Thymus (tissue), 11 donors: Measurements from ENCODE around the gene MYH7B. TPM values are rescaled to one million over a fixed set of nuclear protein-coding genes. Genes with fewer than 3 reads are reported as not detected.

Experiments used
- DNase-seq, 9 donors: peaks; one replicate each; pipeline ENCODE4 v3.0.0-alpha.2; 2013; ENCODE audit warnings: low spot score in 9 of 9, low read depth in 6 of 9, missing footprints in 1 of 9
- H3K27ac ChIP-seq, 2 donors: one replicate each; pipeline ENCODE4 v1.5.1; 2013; ENCODE audit warnings: control low read depth in 1 of 2, low read depth in 1 of 2, low read length in 1 of 2, mild to moderate bottlenecking in 1 of 2, moderate library complexity in 1 of 2
- H3K27me3 ChIP-seq, 2 donors: one replicate each; pipeline ENCODE4 v1.5.1; 2013; ENCODE audit warnings: low read length in 1 of 2; ENCODE audit not compliant: control insufficient read depth in 2 of 2, insufficient read depth in 1 of 2
- H3K36me3 ChIP-seq, 2 donors: one replicate each; pipeline ENCODE4 v1.5.1; 2013; ENCODE audit warnings: low read length in 1 of 2, mild to moderate bottlenecking in 1 of 2, moderate library complexity in 1 of 2; ENCODE audit not compliant: control insufficient read depth in 2 of 2, insufficient read depth in 2 of 2
- H3K4me1 ChIP-seq, 2 donors: one replicate each; pipeline ENCODE4 v1.5.1; 2013; ENCODE audit warnings: low read length in 2 of 2; ENCODE audit not compliant: control insufficient read depth in 2 of 2, insufficient read depth in 2 of 2
- H3K4me3 ChIP-seq, 2 donors: one replicate each; pipeline ENCODE4 v1.5.1; 2013; ENCODE audit warnings: low read length in 2 of 2, control low read depth in 1 of 2, mild to moderate bottlenecking in 1 of 2
- H3K9me3 ChIP-seq, 2 donors: one replicate each; pipeline ENCODE4 v1.5.1; 2013; ENCODE audit warnings: low read length in 1 of 2, mild to moderate bottlenecking in 1 of 2; ENCODE audit not compliant: control insufficient read depth in 2 of 2, insufficient read depth in 1 of 2
- WGBS: extraction: QIAGEN DNeasy Blood & Tissue Kit; methylation state at CpG from one replicate; pipeline ENCODE4 v1.1.7; 2013; 5-methylcytosine and 5-hydroxymethylcytosine counted together
- polyA plus RNA-seq: library from polyadenylated mRNA; stranded (reverse); fragments of 200-250 nt; gene quantifications from one replicate; pipeline ENCODE4 v1.2.3, GENCODE V29; 2013
- total RNA-seq: library from RNA; stranded (reverse); fragments of 120-200 nt; gene quantifications from one replicate; pipeline ENCODE4 v1.2.4, GENCODE V29; 2013
- donor health status: healthy.

The MYH7B gene
- total and polyA plus RNA-seq, 2 donors: 0.09 to 1.8 TPM

DNA sequence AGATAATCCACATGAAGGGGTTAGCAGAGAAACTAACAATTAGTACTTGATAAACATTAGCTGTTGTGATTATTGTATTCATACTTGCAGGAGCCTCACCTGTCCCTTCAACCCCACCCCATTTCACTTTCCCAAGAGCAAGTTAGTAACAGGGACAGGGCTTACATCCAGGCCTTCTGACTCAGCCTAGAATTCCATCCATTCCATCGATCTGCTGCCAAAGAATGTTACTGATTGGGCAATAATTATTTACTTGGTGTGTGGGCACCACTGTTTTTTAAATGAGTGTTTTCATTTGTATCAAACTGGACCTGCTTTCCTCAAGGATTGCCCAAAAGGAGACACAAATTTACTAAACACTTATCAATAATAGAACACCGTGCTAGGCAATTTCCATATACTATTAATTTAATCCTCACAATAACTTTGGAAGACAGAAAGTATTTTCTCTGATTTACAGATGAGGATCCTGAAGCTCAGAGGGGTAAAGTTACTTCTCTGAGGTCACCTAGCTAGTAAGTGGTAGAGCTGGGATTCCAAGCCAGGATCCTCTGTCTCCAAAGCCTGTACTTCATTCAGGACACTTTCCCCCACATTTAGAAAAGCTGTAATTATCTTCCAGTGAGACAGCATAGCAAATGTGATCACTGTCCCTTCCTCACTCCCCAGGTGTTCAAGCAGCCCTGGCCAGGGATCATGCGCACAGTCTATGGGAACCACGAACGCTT is 32.9 kb upstream of the MYH7B start:
- H3K27me3 ChIP-seq: no peaks in the 10 kb centered on the region
- peaks cover 29 to 34% of the 10 kb centered on the region in 2 donors for H3K4me1 ChIP-seq
- H3K9me3 ChIP-seq: no peaks in the 10 kb centered on the region
- peaks cover 2 to 9% of the 10 kb centered on the region in 2 donors for H3K36me3 ChIP-seq
- no peak overlapping the region for H3K4me3 ChIP-seq
- H3K27ac ChIP-seq: peak overlapping the region in 1 of 2 donors; percentile 8
- WGBS: 98% methylated on average over 5 of the region's 5 CpGs
- DNase-seq: no peak

DNA sequence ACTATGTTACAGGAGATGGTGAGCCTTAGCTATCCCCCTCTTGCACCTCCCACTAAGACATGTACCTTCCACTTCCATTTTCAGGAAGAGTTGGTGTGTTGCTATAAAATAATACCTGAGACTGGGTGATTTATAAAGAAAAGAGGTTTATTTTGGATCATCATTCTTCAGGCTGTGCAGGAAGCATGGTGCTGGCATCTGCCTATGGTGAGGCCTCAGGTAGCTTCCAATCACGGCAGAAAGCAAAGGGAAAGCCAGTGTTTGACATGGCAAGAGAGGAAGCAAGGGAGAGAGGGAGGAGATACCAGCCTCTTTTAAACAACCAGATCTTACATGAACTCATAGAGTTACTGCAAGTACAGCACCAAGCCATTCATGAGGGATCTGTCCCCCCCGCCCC is 32.3 kb upstream of the MYH7B start:
- WGBS: 98% methylated on average over 2 of the region's 2 CpGs
- H3K27ac ChIP-seq: no peak overlapping the region
- H3K4me1 ChIP-seq: peaks cover 23 to 34% of the 10 kb centered on the region in 2 donors
- H3K36me3 ChIP-seq: peaks cover 8 to 11% of the 10 kb centered on the region in 2 donors
- H3K9me3 ChIP-seq: no peaks in the 10 kb centered on the region
- no peak overlapping the region for H3K4me3 ChIP-seq
- no peak for DNase-seq
- no peaks in the 10 kb centered on the region for H3K27me3 ChIP-seq

DNA sequence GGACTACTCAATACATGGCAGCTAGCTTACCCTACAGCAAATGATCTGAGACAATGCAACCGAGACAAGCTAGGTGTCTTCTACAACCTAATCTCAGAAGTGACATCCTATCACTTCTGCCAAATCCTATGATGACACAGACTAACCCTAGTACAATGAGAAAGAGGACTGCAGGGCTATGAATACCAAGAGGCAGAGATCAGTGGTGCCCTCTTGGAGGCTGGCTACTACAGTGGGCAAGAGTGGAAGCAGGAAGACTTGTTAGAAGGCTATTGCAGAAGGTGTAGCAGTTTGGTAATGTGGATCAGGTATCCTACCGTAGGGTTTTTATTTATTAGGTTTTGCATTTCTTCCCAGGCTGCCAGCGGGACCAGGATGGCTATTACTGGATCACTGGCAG is 30.3 kb upstream of the MYH7B start:
- peaks cover 22 to 32% of the 10 kb centered on the region in 2 donors for H3K4me1 ChIP-seq
- no peaks in the 10 kb centered on the region for H3K9me3 ChIP-seq
- H3K4me3 ChIP-seq: no peak overlapping the region
- DNase-seq: no peak
- H3K36me3 ChIP-seq: peaks cover 17 to 22% of the 10 kb centered on the region in 2 donors
- H3K27ac ChIP-seq: no peak overlapping the region
- H3K27me3 ChIP-seq: no peaks in the 10 kb centered on the region
- WGBS: 99% methylated on average over 3 of the region's 3 CpGs

DNA sequence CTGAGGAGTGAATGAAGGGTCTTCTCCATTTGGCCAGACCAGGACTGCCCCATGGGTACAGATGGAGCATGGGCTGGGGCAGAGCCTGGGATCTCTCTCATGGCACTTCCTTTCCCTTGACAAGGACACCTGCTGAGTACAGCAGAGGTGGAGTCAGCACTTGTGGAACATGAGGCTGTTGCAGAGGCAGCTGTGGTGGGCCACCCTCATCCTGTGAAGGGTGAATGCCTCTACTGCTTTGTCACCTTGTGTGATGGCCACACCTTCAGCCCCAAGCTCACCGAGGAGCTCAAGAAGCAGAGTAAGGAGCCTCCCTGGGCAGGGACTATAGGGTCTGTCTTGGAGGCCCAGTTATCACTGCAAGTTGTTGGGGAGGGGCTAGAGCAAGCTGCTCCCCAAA is 29.7 kb upstream of the MYH7B start:
- Histone ChIP-seq H3K36me3 (peaks cover 17 to 27% of the 10 kb centered on the region in 2 donors), H3K27me3 (no peaks in the 10 kb centered on the region)
- WGBS: 25% methylated on average over 1 of the region's 1 CpG

DNA sequence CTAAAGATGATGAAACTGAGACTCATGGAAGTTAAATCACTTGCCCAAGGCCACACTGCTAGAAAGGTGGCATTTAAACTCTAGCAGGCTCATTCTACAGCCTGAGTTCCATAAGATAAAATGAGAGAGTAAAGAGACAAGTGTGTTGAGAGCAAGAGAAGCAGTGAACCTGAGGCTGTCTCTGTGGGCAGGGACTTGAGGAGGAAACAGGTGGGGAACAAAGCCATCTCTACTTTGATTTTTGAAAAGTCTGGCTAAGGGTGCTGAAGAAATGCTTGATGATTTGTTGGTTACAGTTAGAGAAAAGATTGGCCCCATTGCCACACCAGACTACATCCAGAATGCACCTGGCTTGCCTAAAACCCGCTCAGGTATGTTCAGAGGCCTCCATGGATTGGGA is 29.1 kb upstream of the MYH7B start:
- peak in 8 of 9 donors; percentile 37 to 87 (median 62) for DNase-seq
- H3K9me3 ChIP-seq: no peaks in the 10 kb centered on the region
- H3K4me3 ChIP-seq: no peak overlapping the region
- H3K4me1 ChIP-seq: peaks cover 22 to 32% of the 10 kb centered on the region in 2 donors
- peak overlapping the region in 1 of 2 donors; percentile 72 for H3K27ac ChIP-seq
- H3K27me3 ChIP-seq: no peaks in the 10 kb centered on the region
- 54% methylated on average over 1 of the region's 1 CpG for WGBS
- H3K36me3 ChIP-seq: peaks cover 15 to 31% of the 10 kb centered on the region in 2 donors

More for the DNA sequence above, 29.7 kb upstream of the MYH7B start:
- peak in 6 of 9 donors; percentile 29 to 70 (median 40) for DNase-seq
- H3K27ac ChIP-seq: peak overlapping the region in 1 of 2 donors; percentile 72
- H3K9me3 ChIP-seq: no peaks in the 10 kb centered on the region
- H3K4me3 ChIP-seq: peak overlapping the region in 1 of 2 donors; percentile 6
- H3K4me1 ChIP-seq: peaks cover 22 to 32% of the 10 kb centered on the region in 2 donors

DNA sequence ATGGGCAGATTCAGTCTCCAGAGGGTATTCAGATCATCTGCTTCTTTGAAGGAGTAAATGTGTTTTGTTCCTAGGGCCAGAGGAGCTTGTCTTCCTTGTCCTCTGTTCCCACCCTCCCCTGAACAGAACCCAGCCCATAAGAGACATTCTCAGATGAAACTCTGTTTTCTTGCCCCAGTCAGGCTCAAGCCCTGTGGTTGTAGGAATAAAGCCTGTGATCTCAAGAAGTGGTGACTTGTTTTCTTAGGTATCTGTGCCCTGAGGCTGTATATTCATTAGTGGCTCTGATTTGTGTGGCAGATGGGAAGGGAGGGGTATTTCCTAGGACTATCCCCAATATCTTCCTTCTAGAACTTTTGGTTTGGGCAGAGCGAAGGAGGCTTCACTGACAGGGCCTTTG is 27.9 kb upstream of the MYH7B start:
- no peaks in the 10 kb centered on the region for H3K27me3 ChIP-seq
- 98% methylated on average over 1 of the region's 1 CpG for whole genome bisulfite sequencing
- no peaks in the 10 kb centered on the region for H3K9me3 ChIP-seq
- peaks cover 22 to 32% of the 10 kb centered on the region in 2 donors for H3K4me1 ChIP-seq
- DNase-seq: no peak
- peaks cover 17 to 31% of the 10 kb centered on the region in 2 donors for H3K36me3 ChIP-seq
- H3K27ac ChIP-seq: peak overlapping the region in 1 of 2 donors; percentile 72
- no peak overlapping the region for H3K4me3 ChIP-seq

DNA sequence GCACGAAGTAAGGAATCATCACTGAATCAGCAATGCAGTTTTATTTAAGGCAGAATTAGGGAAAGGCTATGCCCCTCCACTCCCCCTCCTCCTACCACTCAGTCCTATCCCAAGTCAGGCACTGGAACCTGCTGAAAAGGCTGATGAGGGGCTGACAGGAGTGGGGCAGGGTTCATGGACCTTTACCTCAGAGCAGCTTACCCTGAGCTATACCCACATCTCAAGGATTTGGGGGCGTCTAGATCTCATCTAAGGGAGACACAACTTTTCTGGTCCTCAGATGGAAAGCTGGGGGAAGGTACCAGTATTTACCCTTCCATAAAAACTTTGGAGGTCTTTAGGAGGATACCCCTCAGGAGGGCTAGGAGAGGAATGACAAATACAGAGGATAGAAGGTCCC is 27.3 kb upstream of the MYH7B start:
- WGBS: 96% methylated on average over 2 of the region's 2 CpGs
- no peaks in the 10 kb centered on the region for H3K27me3 ChIP-seq
- peaks cover 0 to under 1% of the 10 kb centered on the region in 2 donors for H3K9me3 ChIP-seq
- no peak overlapping the region for H3K4me3 ChIP-seq
- no peak overlapping the region for H3K27ac ChIP-seq
- DNase-seq: no peak
- peaks cover 22 to 32% of the 10 kb centered on the region in 2 donors for H3K4me1 ChIP-seq
- H3K36me3 ChIP-seq: peaks cover 15 to 30% of the 10 kb centered on the region in 2 donors

DNA sequence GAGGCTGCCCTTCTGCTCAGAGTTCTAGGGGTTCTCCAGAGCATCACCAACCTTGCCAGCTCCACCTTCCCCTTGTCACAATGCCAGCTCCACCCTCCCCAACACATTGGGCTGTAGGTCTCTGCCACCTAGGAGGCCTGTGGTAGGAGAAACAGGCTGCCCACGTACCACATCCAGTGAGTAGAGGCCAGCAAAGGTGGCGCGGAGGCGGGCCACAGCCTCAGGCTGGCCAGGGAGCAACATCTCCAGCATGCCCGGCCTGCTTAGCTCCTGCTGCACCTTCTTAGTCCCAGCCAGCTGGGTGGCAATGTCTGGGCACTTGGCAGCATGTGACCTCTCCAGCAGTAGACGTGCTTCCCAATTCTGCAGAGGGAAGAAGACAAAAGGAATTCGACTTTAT is 23.9 kb upstream of the MYH7B start:
- Histone ChIP-seq H3K27ac (no peak overlapping the region), H3K4me1 (peaks cover 9 to 14% of the 10 kb centered on the region in 2 donors), H3K4me3 (no peak overlapping the region), H3K36me3 (peaks cover 22 to 41% of the 10 kb centered on the region in 2 donors), H3K9me3 (peaks cover 0 to 1% of the 10 kb centered on the region in 2 donors), H3K27me3 (no peaks in the 10 kb centered on the region)
- 97% methylated on average over 7 of the region's 7 CpGs for WGBS
- DNase-seq: no peak

DNA sequence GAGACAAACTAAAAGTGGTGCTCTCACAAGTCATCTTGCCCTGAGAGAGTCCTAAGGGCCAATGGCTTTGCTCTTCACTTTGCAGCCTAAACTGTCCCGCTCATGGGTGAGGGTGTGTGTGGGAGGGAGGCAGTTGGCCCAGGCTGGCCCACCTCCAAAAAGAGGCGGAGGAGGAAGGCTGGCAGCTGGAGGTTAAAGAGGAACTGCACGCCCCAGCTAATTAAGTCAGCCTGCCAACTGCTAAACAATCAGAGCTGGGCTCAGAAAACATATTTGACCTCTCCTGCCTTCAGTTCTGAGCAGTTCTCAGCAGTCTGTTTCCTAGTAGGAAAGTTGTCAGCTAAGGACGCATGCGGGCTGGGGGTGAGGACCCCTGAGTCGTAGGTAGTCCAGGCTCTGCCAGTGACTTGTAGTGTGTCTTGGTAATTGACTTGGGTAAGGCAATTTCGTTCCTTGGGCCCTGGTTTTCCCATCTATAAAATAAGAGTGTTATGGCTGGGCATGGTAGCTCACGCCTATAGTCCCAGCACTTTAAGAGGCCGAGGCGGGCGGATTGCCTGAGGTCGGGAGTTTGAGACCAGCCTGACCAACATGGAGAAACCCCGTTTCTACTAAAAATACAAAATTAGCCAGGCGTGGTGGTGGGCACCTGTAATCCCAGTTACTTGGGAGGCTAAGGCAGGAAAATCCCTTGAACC is 17.1 kb upstream of the MYH7B start:
- no peak for DNase-seq
- 89% methylated on average over 14 of the region's 14 CpGs for WGBS
- no peaks in the 10 kb centered on the region for H3K27me3 ChIP-seq
- no peak overlapping the region for H3K27ac ChIP-seq
- H3K36me3 ChIP-seq: peaks cover 27 to 40% of the 10 kb centered on the region in 2 donors
- no peak overlapping the region for H3K4me3 ChIP-seq
- no peaks in the 10 kb centered on the region for H3K9me3 ChIP-seq
- no peaks in the 10 kb centered on the region for H3K4me1 ChIP-seq
